Spleen (tissue), 7 donors: Measurements from ENCODE around the gene DTWD1.
"Not testable (repeated sequence)": the region's sequence is repeated elsewhere in the genome, so short reads cannot be mapped to it uniquely, and the experiment has no call there.

Experiments used
- CTCF ChIP-seq, 11 experiments: fragments of 200-600 bp in 7 of 11; fragments of 450-650 bp in 4 of 11; sonication (generic) in 4 of 11; IDR thresholded peaks in 8 of 11; conservative IDR thresholded peaks in 3 of 11; 1 replicate in 7 of 11; 2 replicates in 4 of 11; pipeline versions ENCODE4 v1.4.0 to v1.8.0; 2016 to 2021; ENCODE audit warnings: antibody characterized with exemption in 11 of 11, inconsistent platforms in 4 of 11, mild to moderate bottlenecking in 1 of 11
- POLR2A ChIP-seq, 3 donors: fragments of 450-650 bp; IDR thresholded peaks; one replicate each; pipeline ENCODE4 v1.5.1; 2017; ENCODE audit warnings: antibody characterized with exemption in 3 of 3, mild to moderate bottlenecking in 1 of 3
- donor health status: DM: no; HTN: no; CAD: no; lungs with moderate emphysema.
- donor health status: DM: no; HTN: no; CAD: no.
- donor health status: DM: no; HTN: no; CAD: no.

DNA sequence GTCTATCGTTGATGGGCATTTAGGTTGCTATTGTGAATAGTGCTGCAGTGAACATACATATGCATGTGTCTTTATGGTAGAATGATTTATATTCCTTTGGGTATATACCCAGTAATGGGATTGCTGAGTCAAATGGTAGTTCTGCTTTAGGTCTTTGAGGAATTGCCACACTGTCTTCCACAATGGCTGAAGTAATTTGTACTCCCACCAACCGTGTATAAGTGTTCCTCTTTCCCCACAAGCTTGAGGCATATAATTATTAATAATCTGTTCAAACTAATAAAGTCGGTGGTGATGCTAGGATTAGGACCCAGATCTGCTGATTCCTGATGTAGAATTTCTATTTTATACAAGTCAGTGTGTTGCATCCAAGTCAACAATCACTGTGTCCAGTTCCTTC, 45.6 kb downstream of the DTWD1 start:
- TF ChIP-seq CTCF (IDR thresholded peaks at IDR 0.05 in 8 of 11, conservative IDR thresholded peaks at IDR 0.05 in 3 of 11); POLR2A (IDR thresholded peaks at IDR 0.05): not testable (repeated sequence)
